Measurements from ENCODE around the gene GULP1. TPM values are rescaled to one million over a fixed set of nuclear protein-coding genes. Genes with fewer than 3 reads are reported as not detected.

GULP1 gene
- total RNA-seq, 1 experiment from 2014 or later, result 140 TPM

GRCh38 chr2:188320861-188321260 lies 29.2 kb downstream of the GULP1 start:
- Histone ChIP-seq H4K8ac (replicated peaks; ENCODE audit: insufficient read length, low read depth, low read length) (no peak overlapping the region), H3K23me2 (ENCODE audit: insufficient read length, low read depth, low read length, poor library complexity, severe bottlenecking) (no peaks in the 10 kb centered on the region), H3K4me1 (ENCODE audit: insufficient read depth, low read length) (peaks cover 10% of the 10 kb centered on the region; the same call in 1 of the 2 replicates), H2BK15ac (ENCODE audit: low read depth, low read length) (no peak overlapping the region), H3K79me2 (ENCODE audit: insufficient read depth, low read length) (peaks cover 43% of the 10 kb centered on the region; the same call in 1 of the 2 replicates), H2AFZ (ENCODE audit: low read length) (no peak overlapping the region), H3K56ac (ENCODE audit: insufficient read length, low read depth, low read length) (no peak overlapping the region), H3K23ac (ENCODE audit: insufficient read length, low read depth, low read length) (no peak overlapping the region), H2BK20ac (ENCODE audit: low read depth, low read length, poor library complexity, severe bottlenecking) (no peak overlapping the region), H3K27me3 (ENCODE audit: insufficient read depth, low read length) (no peaks in the 10 kb centered on the region), H3K4ac (ENCODE audit: low read depth, low read length) (no peak overlapping the region), H2BK120ac (ENCODE audit: low read depth, low read length, poor library complexity, severe bottlenecking) (no peak overlapping the region), H3K4me2 (ENCODE audit: insufficient read depth, insufficient read length, low read length) (no peak overlapping the region), H2BK12ac (ENCODE audit: insufficient read length, low read depth, low read length) (no peak overlapping the region), H3K79me1 (ENCODE audit: insufficient read depth, low read depth, low read length, poor library complexity, severe bottlenecking) (peaks cover 6% of the 10 kb centered on the region), H3K14ac (ENCODE audit: insufficient read depth, low read length) (no peak overlapping the region), H2AK5ac (ENCODE audit: insufficient read length, low read length) (no peak overlapping the region), H3K9me3 (ENCODE audit: control insufficient read depth, low read depth, low read length) (no peaks in the 10 kb centered on the region), H3K9ac (ENCODE audit: extremely low read depth, insufficient read length, low read length) (no peak overlapping the region), H4K5ac (ENCODE audit: insufficient read length, low read depth, low read length) (no peak overlapping the region), H3K18ac (ENCODE audit: insufficient read length, low read depth, low read length) (no peak overlapping the region), H3T11ph (ENCODE audit: low read length) (no peak overlapping the region), H4K91ac (ENCODE audit: insufficient read length, low read depth, low read length) (no peak overlapping the region), H4K20me1 (ENCODE audit: control insufficient read depth, insufficient read depth, insufficient read length) (no peaks in the 10 kb centered on the region), H3K27ac (ENCODE audit: insufficient read length, low read depth, low read length) (no peak overlapping the region), H2BK5ac (ENCODE audit: insufficient read length, low read length) (no peak overlapping the region)
- H3K27me3 Mint-ChIP-seq (ENCODE audit: low read depth), result no peaks in the 10 kb centered on the region
- H3K36me3 Mint-ChIP-seq (ENCODE audit: insufficient read depth in 1 of 3, low read depth in 3 of 3), result peaks cover 0 to 4% (median 2%) of the 10 kb centered on the region in 3 experiments; a peak in 4 of 7 replicates
- WGBS (ENCODE audit: extremely low coverage, insufficient read length, low lambda C conversion rate), result no CpG with 5 or more reads among the region's 2 CpGs
- peaks cover 55 to 61% of the 10 kb centered on the region in 2 experiments for H3K4me1 Mint-ChIP-seq
- no peaks in the 10 kb centered on the region for H3K9me3 Mint-ChIP-seq
- H3K4me3 Mint-ChIP-seq, result no peak overlapping the region
- TF ChIP-seq CTCF (conservative IDR thresholded peaks at IDR 0.05), result no peak
- DNase-seq, result no peak
- no peak overlapping the region for H3K27ac Mint-ChIP-seq
